Suppressor macrophage (primary cell): ENCODE measurements around the gene SOX15.
A peak's percentile ranks its signal among the peaks of the same experiment; 100 is the strongest.
"Not testable (repeated sequence)": the region's sequence is repeated elsewhere in the genome, so short reads cannot be mapped to it uniquely, and the experiment has no call there.

ENCODE experiments used
- DNase-seq, 4 experiments: peaks; one replicate each; pipeline ENCODE4 v3.0.0-alpha.2; 2020 to 2022

The SOX15 gene

DNA sequence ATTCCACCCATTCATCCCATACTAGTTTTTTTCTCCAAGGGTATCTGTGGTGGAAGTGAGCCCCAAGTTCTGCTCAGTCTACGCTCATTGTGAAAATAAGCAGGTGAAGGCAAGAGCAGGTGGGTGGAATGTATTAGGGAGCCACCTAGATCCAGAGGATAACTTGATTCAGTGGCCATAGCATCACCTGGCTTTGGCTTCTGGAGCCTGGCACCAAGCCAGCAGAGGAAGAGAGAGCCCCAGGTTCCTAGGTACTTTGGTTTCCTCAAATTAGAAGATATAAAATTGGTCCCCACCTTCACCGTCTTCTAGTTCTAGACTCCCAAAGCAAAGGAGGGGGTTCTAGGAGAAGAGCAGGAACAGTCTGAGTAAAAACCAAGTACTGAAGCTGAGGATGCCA lies 20.7 kb upstream of the SOX15 start:
- DNase-seq: no peak

DNA sequence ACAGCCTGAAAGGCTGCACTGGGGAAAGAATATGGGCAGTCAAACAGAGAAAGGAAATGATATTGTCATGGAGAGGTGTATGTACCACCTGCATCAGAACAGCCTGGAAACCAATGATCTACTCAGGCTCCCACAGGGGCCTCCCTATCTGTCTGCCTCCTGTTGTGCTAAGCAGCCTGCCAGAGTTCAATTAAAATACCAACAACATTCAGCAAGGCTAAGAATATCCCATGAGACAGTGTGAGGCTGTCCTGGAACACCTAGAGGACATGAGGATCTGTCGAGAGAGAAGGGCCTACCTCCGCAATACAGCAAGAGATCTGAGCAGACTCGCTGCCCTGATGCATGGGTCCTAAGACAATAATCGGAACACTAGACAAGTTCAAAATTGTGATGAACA lies 16.4 kb upstream of the SOX15 start:
- DNase-seq: no peak

DNA sequence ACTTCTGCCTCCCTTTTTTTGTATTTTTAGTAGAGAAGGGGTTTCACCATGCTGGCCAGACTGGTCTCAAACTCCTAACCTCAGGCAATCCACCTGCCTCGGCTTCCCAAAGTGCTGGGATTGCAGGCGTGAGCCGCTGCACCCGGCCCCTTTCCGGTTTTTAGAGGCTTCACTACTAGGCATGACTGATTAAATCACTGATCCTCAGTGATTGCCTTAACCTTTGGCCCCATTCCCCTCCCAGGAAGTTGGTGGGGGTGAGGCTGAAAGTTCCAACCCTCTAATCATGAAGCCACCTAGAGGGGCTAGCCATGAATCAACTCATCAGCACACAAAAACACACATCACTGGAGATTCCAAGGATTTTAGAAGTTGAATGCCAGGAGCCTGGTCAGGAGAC lies 7.7 kb upstream of the SOX15 start:
- not testable (repeated sequence) for DNase-seq

DNA sequence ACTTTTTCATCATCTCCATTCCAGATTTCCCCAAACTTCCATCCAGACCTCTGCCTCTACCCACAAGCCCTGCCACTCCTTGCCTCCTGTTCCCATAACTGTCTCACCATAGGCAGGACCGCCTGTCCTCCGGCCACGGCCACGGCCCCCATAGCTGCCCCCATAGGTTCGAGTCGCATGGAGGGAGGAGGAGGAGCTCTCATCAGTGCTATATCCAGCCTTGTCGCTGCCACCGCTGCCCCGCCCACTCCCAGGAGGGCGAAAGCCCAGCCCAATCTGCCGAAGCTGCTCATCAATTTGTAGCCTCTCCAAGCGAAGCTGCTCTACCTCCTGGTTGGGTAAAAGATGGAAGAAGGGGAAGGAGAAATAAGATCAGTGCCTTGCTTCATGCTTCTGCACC lies 3.4 kb upstream of the SOX15 start:
- no peak for DNase-seq

DNA sequence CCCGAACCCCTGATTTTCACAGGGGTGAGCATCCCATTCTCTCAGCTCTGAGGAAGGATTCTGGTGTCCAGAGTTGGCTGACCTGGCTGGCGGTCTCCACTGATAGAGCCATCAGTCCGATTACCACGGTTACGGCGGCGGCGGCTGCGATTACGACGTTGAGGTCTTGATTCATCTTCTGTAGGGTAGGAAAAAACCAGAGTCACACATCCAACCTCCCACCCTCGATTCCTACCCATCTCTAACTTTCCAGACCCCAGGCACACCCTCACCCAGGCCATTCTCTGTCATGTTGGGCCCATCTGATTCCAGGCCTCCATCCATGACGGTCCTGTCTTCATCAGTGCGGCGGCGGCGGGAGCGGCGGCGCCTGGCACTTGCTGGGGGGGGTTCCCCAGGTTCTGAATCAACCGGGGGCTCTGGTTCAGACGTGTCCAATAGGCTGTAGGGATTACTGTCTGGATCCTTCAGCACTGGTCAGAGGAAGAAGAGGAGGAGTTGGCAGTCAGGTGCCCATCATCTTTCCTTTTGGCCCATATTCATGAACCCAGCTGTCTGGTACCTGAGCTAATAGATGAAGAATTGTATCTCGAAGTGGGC lies 2.6 kb upstream of the SOX15 start:
- DNase-seq: no peak

DNA sequence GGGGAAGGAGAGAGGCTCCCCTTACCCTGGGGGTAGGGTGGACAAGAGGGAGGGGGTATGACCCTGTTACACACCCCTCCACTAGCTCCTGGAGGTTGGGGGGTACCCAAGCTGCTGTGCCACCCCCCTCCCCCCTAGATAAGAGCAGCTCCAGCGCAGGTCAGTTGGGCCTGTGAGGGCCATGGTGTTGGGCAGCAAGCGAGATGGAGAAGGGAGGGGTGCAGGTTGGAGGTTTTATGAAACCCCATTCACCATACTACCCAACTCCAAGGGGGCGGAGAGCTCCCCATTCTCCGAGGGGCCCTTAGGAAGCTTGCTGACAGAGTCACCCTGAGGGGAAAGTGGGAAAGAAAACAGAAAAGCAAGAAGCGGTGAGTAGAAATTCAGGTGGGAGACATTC lies 1.7 kb upstream of the SOX15 start:
- DNase-seq: no peak

DNA sequence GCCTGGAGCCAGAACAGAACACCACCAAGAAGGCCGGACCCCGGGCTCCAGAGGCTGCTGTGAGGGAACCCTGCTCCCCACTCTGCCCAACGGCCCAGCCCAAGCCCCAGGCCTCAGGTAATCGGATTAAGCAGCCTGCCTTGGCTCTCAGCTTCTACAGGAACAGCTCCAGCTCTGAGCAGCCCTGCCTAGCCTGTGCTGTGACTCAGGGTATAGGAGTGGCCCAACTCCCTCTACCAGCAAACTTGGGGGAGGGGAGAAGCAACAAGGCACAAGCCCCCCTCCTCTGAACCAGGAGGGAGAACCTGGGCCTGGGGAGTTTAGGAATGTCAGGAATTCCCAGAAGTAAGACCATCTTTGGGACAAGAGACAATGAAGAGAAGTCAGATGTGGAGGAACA lies 849 bp upstream of the SOX15 start:
- DNase-seq: no peak

DNA sequence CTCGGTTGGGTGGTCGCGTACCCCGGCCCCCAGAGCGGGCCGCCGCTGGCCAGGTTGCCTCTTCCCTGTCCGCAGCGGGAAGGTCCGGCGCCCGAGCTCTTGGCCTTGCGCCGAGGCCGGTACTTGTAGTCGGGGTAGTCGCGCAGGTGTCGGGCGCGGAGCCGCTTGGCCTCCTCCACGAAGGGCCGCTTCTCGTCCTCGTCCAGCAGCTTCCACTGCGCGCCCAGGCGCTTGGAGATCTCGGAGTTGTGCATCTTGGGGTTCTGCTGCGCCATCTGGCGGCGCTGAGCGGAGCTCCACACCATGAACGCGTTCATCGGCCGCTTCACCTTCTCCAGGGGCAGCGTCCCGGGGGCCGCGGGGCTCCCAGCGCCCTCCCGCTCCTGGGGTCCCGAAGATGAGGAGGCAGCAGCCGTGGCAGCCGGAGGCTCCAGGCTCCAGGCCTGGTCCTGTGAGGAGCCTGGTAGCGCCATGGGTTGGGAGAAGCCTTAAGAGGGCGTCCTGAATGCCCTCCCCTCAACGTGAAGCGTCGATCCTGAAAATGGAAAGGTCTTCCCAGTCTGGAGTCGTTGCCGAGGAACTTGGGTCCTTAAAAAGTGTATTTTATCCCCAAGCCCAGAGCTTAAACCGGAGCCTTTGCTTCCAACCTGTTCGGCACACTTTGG lies 558 bp downstream of the SOX15 start:
- peak; percentile 88 to 93 (median 90) for DNase-seq

DNA sequence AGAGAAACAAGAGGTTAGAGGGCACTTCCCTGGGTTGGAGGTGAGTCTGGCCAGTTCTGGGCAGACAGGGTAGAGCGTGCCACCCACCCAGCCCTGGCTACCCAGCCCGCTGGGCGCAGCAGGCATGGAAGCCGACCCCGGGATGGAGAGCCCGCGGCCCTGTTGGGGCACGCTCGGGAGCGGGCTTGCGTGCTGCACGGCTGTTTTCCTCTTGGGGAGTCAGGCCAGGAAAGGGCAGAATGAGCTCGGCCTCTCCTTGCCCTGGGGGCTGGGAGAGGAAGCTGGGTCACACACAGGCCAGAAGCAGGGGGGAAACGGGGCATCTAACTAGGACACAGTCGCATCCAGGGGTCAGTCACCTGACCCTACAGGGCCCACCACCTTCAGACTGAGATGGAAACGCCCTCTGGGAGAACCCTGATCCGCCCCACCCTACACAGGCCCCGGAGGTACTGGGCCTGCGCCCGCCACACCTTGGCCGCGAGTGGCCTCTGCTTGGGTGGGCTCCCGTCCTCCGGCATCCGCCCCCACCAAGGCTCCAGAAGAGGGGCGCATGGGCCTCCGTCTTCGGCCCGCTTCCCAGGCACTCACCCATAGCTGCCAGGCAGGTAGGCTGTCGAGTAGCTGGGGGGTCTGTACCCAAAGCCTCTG lies 1.2 kb downstream of the SOX15 start:
- no peak for DNase-seq

DNA sequence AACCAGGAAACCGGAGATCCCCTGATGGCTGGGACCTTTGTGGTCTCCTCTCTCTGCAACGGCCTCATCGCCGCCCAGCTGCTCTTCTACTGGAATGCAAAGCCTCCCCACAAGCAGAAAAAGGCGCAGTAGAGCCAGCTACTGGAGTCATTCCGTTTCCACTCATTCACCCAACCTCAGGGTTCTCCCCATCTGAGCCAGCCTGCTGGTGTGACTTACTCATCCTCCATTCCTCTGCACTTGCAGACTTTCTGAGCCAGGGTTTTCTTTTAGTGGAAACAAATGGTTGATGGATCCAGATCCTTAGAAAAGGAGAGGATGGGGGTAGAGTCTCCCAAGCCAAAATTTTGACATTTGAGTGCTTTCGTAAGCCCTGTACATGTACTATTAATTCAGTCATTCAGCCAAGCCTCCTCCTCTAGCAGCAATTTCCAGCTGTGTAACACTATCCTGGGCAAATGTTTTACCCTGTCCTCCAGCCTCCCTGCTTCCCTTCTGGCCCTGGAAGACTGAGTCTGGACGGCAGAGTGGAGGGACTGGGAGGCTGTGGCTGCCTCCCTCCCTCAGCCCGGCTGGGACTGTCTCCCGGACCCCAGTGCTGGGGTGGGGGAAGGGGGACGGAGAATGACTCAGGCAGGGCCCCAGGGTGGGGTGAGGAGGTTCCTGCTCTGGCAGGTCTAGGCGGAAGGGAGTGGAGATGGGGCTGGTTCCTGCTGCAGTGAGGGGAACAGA lies 2.3 kb downstream of the SOX15 start:
- peak in 1 of 4 experiments; percentile 29 for DNase-seq

DNA sequence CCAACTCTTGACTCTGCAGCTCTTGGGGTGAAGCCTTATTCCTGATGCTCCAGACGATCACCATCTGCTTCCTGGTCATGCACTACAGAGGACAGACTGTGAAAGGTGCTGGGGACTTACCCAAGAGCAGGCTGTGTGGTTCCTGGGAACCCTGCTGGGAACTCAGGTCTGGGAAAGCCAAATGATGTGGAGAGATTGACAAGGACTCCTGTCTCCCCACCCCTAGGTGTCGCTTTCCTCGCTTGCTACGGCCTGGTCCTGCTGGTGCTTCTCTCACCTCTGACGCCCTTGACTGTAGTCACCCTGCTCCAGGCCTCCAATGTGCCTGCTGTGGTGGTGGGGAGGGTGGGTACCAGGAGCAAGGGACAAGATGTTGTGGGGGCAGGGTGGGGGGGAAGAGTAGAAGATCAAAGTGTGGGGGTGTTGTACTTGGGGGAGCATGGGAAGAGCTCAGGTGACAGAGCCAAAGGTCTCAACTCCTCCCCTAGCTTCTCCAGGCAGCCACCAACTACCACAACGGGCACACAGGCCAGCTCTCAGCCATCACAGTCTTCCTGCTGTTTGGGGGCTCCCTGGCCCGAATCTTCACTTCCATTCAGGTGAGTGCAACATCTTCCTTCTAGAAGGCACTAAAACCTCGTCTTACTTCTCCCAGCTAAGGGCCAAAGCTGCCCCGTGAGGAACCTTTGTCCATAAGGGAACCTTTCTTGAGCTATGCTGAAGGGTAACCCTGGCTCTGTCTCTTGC lies 3.0 kb downstream of the SOX15 start:
- peak in 1 of 4 experiments; percentile 21 for DNase-seq

DNA sequence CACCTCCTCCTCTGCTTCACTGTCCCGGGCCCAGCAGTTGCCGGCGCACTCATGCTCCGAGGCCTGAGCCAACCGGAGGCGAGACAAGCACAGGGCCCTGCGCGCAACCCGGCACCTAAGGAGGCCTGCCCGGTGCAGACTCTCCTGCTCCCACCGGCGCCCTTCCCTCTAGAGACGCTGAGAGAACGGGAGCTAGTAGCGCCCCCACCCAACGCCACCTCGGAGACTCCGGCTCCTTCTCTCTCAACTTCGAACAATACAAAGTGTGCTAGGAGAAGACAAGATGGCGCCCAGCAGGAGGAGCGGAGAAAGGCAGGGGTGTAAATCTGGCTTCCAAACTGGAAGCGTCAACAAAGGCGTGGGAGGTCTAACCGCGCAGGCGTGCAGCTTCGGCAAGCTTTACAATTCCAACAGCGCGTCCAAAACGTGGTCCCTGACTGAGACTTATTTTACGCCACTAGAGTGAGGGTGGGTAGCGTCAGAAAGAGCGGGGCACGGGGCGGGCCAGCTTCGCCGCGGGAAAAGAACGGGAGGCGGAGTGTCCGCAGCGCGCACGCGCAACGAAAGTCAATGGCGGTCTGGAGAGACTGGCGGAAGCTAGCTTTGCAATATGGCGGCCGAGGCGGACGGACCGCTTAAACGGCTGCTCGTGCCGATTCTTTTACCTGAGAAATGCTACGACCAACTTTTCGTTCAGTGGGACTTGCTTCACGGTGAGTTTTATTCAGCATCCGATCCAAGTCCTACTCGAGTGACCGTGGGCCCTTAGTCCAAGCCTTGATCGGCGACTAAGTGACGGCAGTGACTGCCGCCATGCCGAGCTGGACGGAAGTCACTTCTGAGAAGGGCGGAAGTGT lies 6.4 kb downstream of the SOX15 start, which contains the start of gene MPDU1:
Gene MPDU1 (plus strand): TSS at position 600 of the 857 bp plus-strand sequence. CDS start 11 bp downstream, at position 611.
- DNase-seq: peak; percentile 98 to 99 (median 98)

DNA sequence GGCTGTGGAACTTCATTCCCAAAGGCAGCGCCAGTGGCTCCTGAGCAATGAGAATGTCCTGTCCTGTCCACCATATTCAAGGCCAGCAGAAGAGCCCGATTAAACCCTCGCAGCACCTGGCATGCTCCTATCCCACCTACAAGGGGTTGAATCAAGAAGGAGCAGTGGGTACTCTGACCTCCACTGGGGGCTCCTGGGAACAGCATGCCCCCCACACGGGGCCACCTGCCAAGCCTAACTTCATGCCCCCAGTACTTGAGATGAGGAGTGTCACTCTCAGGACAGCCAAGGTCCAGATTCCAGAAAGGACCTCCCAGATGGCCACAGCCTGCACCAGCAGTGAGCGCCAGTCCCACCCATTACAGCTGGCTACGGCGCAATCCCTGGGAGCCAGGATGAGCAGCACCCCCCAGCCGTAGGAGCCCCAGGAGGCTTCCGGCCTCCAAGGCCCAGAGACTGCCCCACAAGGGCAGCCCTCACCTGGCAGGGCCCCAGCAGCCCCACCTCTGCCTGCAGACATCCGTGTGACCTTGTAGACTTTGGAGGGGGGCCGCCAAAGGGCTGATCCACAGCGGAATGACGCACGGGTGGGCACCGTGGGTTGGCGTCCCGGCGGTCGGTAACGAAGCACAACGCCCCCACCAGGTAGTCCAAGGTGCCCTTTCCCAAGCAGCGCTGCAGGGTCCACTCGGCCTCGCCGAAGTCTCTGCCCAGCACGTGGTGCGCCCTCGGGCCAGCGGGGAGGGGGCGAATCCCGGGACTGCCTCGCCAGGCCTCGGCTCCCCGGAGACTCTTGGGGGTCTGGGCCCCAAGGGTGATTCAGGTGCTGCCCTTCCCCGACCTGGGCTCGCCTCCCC lies 7.3 kb downstream of the SOX15 start:
- DNase-seq: peak in 2 of 4 experiments; percentile 27 to 30

DNA sequence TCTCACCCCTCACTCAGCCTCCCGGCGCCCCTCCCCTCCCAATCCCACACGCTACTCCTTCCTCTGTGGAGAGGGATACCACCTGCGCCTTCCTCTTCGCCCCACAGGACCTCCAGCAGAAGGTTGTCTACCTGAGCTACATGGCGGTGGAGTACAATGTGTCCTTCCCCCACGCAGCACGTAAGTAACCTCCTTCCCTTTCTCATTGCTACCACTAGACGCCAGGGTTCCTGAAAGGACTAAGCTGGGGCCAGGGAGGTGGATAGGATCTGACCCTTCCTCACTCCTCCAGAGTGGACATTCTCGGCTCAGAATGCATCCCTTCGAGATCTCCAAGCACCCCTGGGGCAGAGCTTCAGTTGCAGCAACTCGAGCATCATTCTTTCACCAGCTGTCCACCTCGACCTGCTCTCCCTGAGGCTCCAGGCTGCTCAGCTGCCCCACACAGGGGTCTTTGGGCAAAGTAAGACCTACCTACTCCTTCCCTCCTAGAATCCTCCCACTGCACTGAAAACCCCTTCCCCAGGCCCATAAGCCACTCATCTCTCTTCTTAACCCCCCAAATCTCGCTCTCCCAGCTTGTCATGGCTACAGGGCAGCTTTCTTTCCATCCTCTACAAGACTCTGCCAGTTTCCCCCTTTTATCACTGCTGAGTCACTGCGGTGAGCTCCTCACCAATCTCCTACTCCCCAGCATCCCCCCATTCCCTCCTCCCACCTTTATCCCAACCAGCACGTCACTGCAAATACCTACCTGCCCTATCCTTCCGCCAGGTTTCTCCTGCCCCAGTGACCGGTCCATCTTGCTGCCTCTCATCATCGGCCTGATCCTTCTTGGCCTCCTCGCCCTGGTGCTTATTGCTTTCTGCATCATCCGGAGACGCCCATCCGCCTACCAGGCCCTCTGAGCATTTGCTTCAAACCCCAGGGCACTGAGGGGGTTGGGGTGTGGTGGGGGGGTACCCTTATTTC lies 9.0 kb downstream of the SOX15 start:
- peak; percentile 46 to 62 (median 56) for DNase-seq

DNA sequence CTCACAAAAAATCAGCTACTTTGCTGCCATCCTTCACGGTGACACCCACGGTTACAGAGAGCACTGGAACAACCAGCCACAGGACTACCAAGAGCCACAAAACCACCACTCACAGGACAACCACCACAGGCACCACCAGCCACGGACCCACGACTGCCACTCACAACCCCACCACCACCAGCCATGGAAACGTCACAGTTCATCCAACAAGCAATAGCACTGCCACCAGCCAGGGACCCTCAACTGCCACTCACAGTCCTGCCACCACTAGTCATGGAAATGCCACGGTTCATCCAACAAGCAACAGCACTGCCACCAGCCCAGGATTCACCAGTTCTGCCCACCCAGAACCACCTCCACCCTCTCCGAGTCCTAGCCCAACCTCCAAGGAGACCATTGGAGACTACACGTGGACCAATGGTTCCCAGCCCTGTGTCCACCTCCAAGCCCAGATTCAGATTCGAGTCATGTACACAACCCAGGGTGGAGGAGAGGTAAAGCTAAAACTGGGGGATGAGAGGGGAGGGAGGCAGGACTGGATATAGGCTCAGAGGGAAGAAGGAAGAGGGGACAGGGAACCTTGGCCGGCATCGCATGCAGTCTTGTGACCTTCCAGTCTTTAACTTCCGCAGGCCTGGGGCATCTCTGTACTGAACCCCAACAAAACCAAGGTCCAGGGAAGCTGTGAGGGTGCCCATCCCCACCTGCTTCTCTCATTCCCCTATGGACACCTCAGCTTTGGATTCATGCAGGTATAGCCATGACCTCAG lies 9.9 kb downstream of the SOX15 start:
- peak; percentile 68 to 80 (median 74) for DNase-seq

DNA sequence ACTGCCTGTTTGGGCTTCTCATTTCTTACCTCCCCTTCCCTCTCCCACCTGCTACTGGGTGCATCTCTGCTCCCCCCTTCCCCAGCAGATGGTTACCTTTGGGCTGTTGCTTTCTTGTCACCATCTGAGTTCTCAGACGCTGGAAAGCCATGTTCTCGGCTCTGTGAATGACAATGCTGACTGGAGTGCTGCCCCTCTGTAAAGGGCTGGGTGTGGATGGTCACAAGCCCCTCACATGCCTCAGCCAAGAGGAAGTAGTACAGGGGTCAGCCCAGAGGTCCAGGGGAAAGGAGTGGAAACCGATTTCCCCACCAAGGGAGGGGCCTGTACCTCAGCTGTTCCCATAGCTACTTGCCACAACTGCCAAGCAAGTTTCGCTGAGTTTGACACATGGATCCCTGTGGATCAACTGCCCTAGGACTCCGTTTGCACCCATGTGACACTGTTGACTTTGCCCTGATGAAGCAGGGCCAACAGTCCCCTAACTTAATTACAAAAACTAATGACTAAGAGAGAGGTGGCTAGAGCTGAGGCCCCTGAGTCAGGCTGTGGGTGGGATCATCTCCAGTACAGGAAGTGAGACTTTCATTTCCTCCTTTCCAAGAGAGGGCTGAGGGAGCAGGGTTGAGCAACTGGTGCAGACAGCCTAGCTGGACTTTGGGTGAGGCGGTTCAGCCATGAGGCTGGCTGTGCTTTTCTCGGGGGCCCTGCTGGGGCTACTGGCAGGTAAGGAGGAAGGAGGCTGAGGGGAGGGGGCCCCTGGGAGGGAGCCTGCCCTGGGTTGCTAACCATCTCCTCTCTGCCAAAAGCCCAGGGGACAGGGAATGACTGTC lies 10.7 kb downstream of the SOX15 start, which contains the start of gene CD68:
Gene CD68 (plus strand): TSS at position 638 of the 833 bp plus-strand sequence. CDS start 40 bp downstream, at position 678.
- DNase-seq: peak; percentile 96 to 99 (median 97)
